OCI-LY1 (cell line): ENCODE measurements around the gene SNX24.

Experiments used
- H2AFZ ChIP-seq: fragments of 200-600 bp; sonication (generic), shearing (Covaris generic); 2 replicates; pipeline ENCODE4 v1.6.0; 2014; ENCODE audit warnings: antibody characterized with exemption, mild to moderate bottlenecking, low read length
- H3F3A ChIP-seq: fragments of 200-600 bp; sonication (generic), shearing (Covaris generic); 2 replicates; pipeline ENCODE4 v1.6.0; 2014; ENCODE audit warnings: mild to moderate bottlenecking, antibody characterized with exemption, low read length, moderate library complexity; ENCODE audit not compliant: insufficient read depth
- H3K27ac ChIP-seq: fragments of 200-600 bp; sonication (generic); 2 replicates; pipeline ENCODE4 v1.5.1; 2014; ENCODE audit warnings: low read length, mixed run types, mild to moderate bottlenecking, low read depth; ENCODE audit not compliant: poor library complexity, severe bottlenecking
- H3K27me3 ChIP-seq: fragments of 200-600 bp; sonication (generic); 2 replicates; pipeline ENCODE4 v1.6.0; 2014; ENCODE audit warnings: antibody characterized with exemption, mild to moderate bottlenecking, low read length, moderate library complexity; ENCODE audit not compliant: insufficient read depth
- H3K36me3 ChIP-seq: fragments of 200-600 bp; sonication (generic); 2 replicates; pipeline ENCODE4 v1.6.1; 2014; ENCODE audit warnings: mild to moderate bottlenecking, antibody characterized with exemption, low read length, moderate library complexity, mixed read lengths; ENCODE audit not compliant: insufficient read depth
- H3K4me1 ChIP-seq: fragments of 200-600 bp; sonication (generic); 2 replicates; pipeline ENCODE4 v1.5.1; 2014; ENCODE audit warnings: mild to moderate bottlenecking, low read length, moderate library complexity; ENCODE audit not compliant: insufficient read depth, severe bottlenecking
- H3K4me2 ChIP-seq: fragments of 200-600 bp; sonication (generic), shearing (Covaris generic); 2 replicates; pipeline ENCODE4 v1.6.1; 2014; ENCODE audit warnings: low read length
- H3K4me3 ChIP-seq: fragments of 200-600 bp; sonication (generic); 2 replicates; pipeline ENCODE4 v1.5.1; 2014; ENCODE audit warnings: low read length, low read depth, mild to moderate bottlenecking, mixed read lengths; ENCODE audit not compliant: poor library complexity, severe bottlenecking
- H3K79me2 ChIP-seq: fragments of 200-600 bp; shearing (Covaris generic); 2 replicates; pipeline ENCODE4 v1.6.1; 2016; ENCODE audit warnings: mixed run types, low read length, mixed read lengths; ENCODE audit not compliant: insufficient read depth
- H3K9ac ChIP-seq: fragments of 200-600 bp; sonication (generic), shearing (Covaris generic); 2 replicates; pipeline ENCODE4 v1.6.1; 2014; ENCODE audit warnings: mild to moderate bottlenecking, low read length, mixed read lengths
- H3K9me2 ChIP-seq: fragments of 200-600 bp; sonication (generic), shearing (Covaris generic); 2 replicates; pipeline ENCODE4 v1.6.1; 2014; ENCODE audit warnings: low read depth, mild to moderate bottlenecking, low read length, mixed read lengths
- H3K9me3 ChIP-seq: fragments of 200-600 bp; shearing (Covaris generic); 2 replicates; pipeline ENCODE4 v1.6.1; 2014; ENCODE audit warnings: low read length, mixed read lengths
- H4K20me1 ChIP-seq: fragments of 200-600 bp; sonication (generic), shearing (Covaris generic); 2 replicates; pipeline ENCODE4 v1.6.0; 2016; ENCODE audit warnings: mild to moderate bottlenecking, low read length; ENCODE audit not compliant: insufficient read depth
- CTCF ChIP-seq: fragments of 200-600 bp; sonication (generic), shearing (Covaris generic); IDR thresholded peaks from 2 replicates; pipeline ENCODE4 v1.5.1; 2017; ENCODE audit warnings: mild to moderate bottlenecking, antibody characterized with exemption, low read length, moderate library complexity, mixed read lengths
- EZH2 ChIP-seq: fragments of 200-600 bp; sonication (generic), shearing (Covaris generic); IDR thresholded peaks from 2 replicates; pipeline ENCODE4 v1.8.0; 2017; ENCODE audit warnings: borderline replicate concordance, mixed run types, mild to moderate bottlenecking, antibody characterized with exemption, low read length, moderate library complexity, mixed read lengths

SNX24 gene

GRCh38 chr5:122951658-122952057, 106.2 kb downstream of the SNX24 start:
- no peak overlapping the region for H3K4me3 ChIP-seq
- no peaks in the 10 kb centered on the region for H3F3A ChIP-seq
- no peak overlapping the region for H3K27ac ChIP-seq
- H3K79me2 ChIP-seq: no peaks in the 10 kb centered on the region
- no peaks in the 10 kb centered on the region for H3K9me2 ChIP-seq
- H3K9me3 ChIP-seq: no peaks in the 10 kb centered on the region
- H4K20me1 ChIP-seq: no peaks in the 10 kb centered on the region
- no peaks in the 10 kb centered on the region for H3K27me3 ChIP-seq
- no peaks in the 10 kb centered on the region for H3K36me3 ChIP-seq
- H3K4me1 ChIP-seq: no peaks in the 10 kb centered on the region
- TF ChIP-seq CTCF: no peak
- TF ChIP-seq EZH2: no peak
- no peak overlapping the region for H3K9ac ChIP-seq
- H2AFZ ChIP-seq: no peak overlapping the region
- no peak overlapping the region for H3K4me2 ChIP-seq

- Histone ChIP-seq H4K20me1 (no peaks in the 10 kb centered on the region), H2AFZ (no peak overlapping the region), H3K4me1 (no peaks in the 10 kb centered on the region), H3K9me2 (no peaks in the 10 kb centered on the region), H3F3A (no peaks in the 10 kb centered on the region), H3K79me2 (no peaks in the 10 kb centered on the region), H3K4me3 (no peak overlapping the region), H3K9ac (no peak overlapping the region), H3K36me3 (no peaks in the 10 kb centered on the region), H3K27ac (no peak overlapping the region), H3K4me2 (no peak overlapping the region), H3K9me3 (no peaks in the 10 kb centered on the region), H3K27me3 (no peaks in the 10 kb centered on the region)
- TF ChIP-seq CTCF (no peak), EZH2 (no peak)
Measured at GRCh38 chr5:122954719-122955118, 109.3 kb downstream of the SNX24 start.

- Histone ChIP-seq H3K79me2 (no peaks in the 10 kb centered on the region), H3F3A (no peaks in the 10 kb centered on the region), H3K4me1 (no peaks in the 10 kb centered on the region), H3K9me3 (no peaks in the 10 kb centered on the region), H4K20me1 (no peaks in the 10 kb centered on the region), H3K9me2 (no peaks in the 10 kb centered on the region), H3K27ac (no peak overlapping the region), H3K4me2 (no peak overlapping the region), H3K27me3 (no peaks in the 10 kb centered on the region), H3K4me3 (no peak overlapping the region), H3K36me3 (no peaks in the 10 kb centered on the region), H2AFZ (no peak overlapping the region), H3K9ac (no peak overlapping the region)
- TF ChIP-seq CTCF (no peak), EZH2 (no peak)
Measured at GRCh38 chr5:122957457-122957856, 112.0 kb downstream of the SNX24 start.
